GM06990 (cell line): Measurements from ENCODE around the gene GATAD2B.

Experiments used
- DNase-seq: peaks from one replicate; pipeline ENCODE4 v3.0.0-alpha.2; 2011; ENCODE audit not compliant: insufficient read length; ENCODE audit errors: extremely low read depth
- H3K27me3 ChIP-seq: replicated peaks from 2 replicates; pipeline ENCODE4 v1.6.0; 2011; ENCODE audit warnings: low read length; ENCODE audit not compliant: control insufficient read depth, insufficient read depth
- H3K36me3 ChIP-seq: 2 replicates; pipeline ENCODE4 v1.5.1; 2011; ENCODE audit warnings: low read length; ENCODE audit not compliant: control insufficient read depth, insufficient read depth
- H3K4me3 ChIP-seq: replicated peaks from 2 replicates; pipeline ENCODE4 v1.5.1; 2011; ENCODE audit warnings: low read depth, mild to moderate bottlenecking, control low read depth, low read length
- CTCF ChIP-seq: IDR thresholded peaks from 2 replicates; pipeline ENCODE4 v1.5.1; 2011; ENCODE audit warnings: low read length, control low read depth, mild to moderate bottlenecking, inconsistent platforms; ENCODE audit not compliant: insufficient read depth, poor library complexity, severe bottlenecking

Gene GATAD2B

GRCh38 chr1:153967107-153967999 lies 44.6 kb upstream of the GATAD2B start, which contains the start of gene CREB3L4:
CREB3L4 (plus strand) TSS chr1:153967902; CDS start chr1:153968526, 624 bp downstream.
- peaks cover under 1% of the 10 kb centered on the region for H3K36me3 ChIP-seq
- H3K27me3 ChIP-seq, result no peaks in the 10 kb centered on the region
- H3K4me3 ChIP-seq, result peak within 1 kb of the TSS; percentile 64
- peak; percentile 55 for TF ChIP-seq CTCF
- DNase-seq, result peak; percentile 89

GRCh38 chr1:153963850-153964331 lies 41.1 kb upstream of the GATAD2B start:
- Histone ChIP-seq H3K27me3 (no peaks in the 10 kb centered on the region), H3K36me3 (peaks cover 6% of the 10 kb centered on the region), H3K4me3 (peak overlapping the region; percentile 81)
- no peak for TF ChIP-seq CTCF
- no peak for DNase-seq

GRCh38 chr1:153963030-153963849 lies 40.5 kb upstream of the GATAD2B start, which contains the start of gene SLC39A1:
SLC39A1 (minus strand) TSS chr1:153963537; CDS start chr1:153962715, 822 bp downstream.
- DNase-seq, result peak; percentile 94
- Histone ChIP-seq H3K36me3 (peaks cover 6% of the 10 kb centered on the region), H3K27me3 (no peaks in the 10 kb centered on the region), H3K4me3 (peak within 1 kb of the TSS; percentile 81)
- no peak for TF ChIP-seq CTCF

- no peak for DNase-seq
- peaks cover 6% of the 10 kb centered on the region for H3K36me3 ChIP-seq
- no peak for TF ChIP-seq CTCF
Measured at GRCh38 chr1:153962088-153963029, 39.6 kb upstream of the GATAD2B start.

GRCh38 chr1:153961421-153961820 lies 38.6 kb upstream of the GATAD2B start:
- peaks cover 6% of the 10 kb centered on the region for H3K36me3 ChIP-seq
- no peaks in the 10 kb centered on the region for H3K27me3 ChIP-seq
- TF ChIP-seq CTCF, result no peak
- no peak for DNase-seq
- H3K4me3 ChIP-seq, result peak overlapping the region; percentile 81

More at GRCh38 chr1:153962088-153963029, 39.6 kb upstream of the GATAD2B start:
- H3K4me3 ChIP-seq, result peak overlapping the region; percentile 81
- H3K27me3 ChIP-seq, result no peaks in the 10 kb centered on the region
